ENCODE measurements around the gene RAB11A. TPM values are rescaled to one million over a fixed set of nuclear protein-coding genes. Genes with fewer than 3 reads are reported as not detected.
A peak's percentile ranks its signal among the peaks of the same experiment; 100 is the strongest.

The RAB11A gene
- total RNA-seq: 199 and 350 TPM in 2 replicates

GRCh38 chr15:65869126-65869953, at the start of gene RAB11A:
Gene RAB11A, plus strand, starts transcription at chr15:65869491. Its CDS starts 95 bp downstream, at chr15:65869586.
- DNase-seq (ENCODE audit: low read depth): no peak
- TF ChIP-seq CTCF (conservative IDR thresholded peaks at IDR 0.05; ENCODE audit: low read depth, low read length): peak; percentile 35
- peak within 1 kb of the TSS; percentile 99 for H3K4me3 ChIP-seq (ENCODE audit: low read depth, low read length)

GRCh38 chr15:65819563-65819960, 49.7 kb upstream of the RAB11A start:
- no peak for TF ChIP-seq CTCF (conservative IDR thresholded peaks at IDR 0.05; ENCODE audit: low read depth, low read length)
- DNase-seq (ENCODE audit: low read depth): no peak
- H3K4me3 ChIP-seq (ENCODE audit: low read depth, low read length): no peak overlapping the region

- no peak overlapping the region for H3K4me3 ChIP-seq (ENCODE audit: low read depth, low read length)
- TF ChIP-seq CTCF (conservative IDR thresholded peaks at IDR 0.05; ENCODE audit: low read depth, low read length): no peak
These were observed 48.2 kb upstream of the RAB11A start for GRCh38 chr15:65821070-65821469.

GRCh38 chr15:65822316-65822715, 47.0 kb upstream of the RAB11A start:
- TF ChIP-seq CTCF (conservative IDR thresholded peaks at IDR 0.05; ENCODE audit: low read depth, low read length): no peak
- no peak overlapping the region for H3K4me3 ChIP-seq (ENCODE audit: low read depth, low read length)
- DNase-seq (ENCODE audit: low read depth): no peak

More at GRCh38 chr15:65821070-65821469, 48.2 kb upstream of the RAB11A start:
- DNase-seq (ENCODE audit: low read depth): no peak

- no peak for DNase-seq (ENCODE audit: low read depth)
- TF ChIP-seq CTCF (conservative IDR thresholded peaks at IDR 0.05; ENCODE audit: low read depth, low read length): peak; percentile 80
- no peak overlapping the region for H3K4me3 ChIP-seq (ENCODE audit: low read depth, low read length)
These were observed 45.1 kb upstream of the RAB11A start for GRCh38 chr15:65824031-65824743.

- TF ChIP-seq CTCF (conservative IDR thresholded peaks at IDR 0.05; ENCODE audit: low read depth, low read length): no peak
- no peak overlapping the region for H3K4me3 ChIP-seq (ENCODE audit: low read depth, low read length)
- no peak for DNase-seq (ENCODE audit: low read depth)
These were observed 44.2 kb upstream of the RAB11A start for GRCh38 chr15:65824941-65825544.

All from epithelial cell of proximal tubule (primary cell).